Measurements from ENCODE around the gene GPSM3. TPM values are rescaled to one million over a fixed set of nuclear protein-coding genes. Genes with fewer than 3 reads are reported as not detected.
"Not testable (repeated sequence)": the region's sequence is repeated elsewhere in the genome, so short reads cannot be mapped to it uniquely, and the experiment has no call there.

GPSM3 gene
- polyA plus RNA-seq, 1 donor = 6.7 TPM

DNA sequence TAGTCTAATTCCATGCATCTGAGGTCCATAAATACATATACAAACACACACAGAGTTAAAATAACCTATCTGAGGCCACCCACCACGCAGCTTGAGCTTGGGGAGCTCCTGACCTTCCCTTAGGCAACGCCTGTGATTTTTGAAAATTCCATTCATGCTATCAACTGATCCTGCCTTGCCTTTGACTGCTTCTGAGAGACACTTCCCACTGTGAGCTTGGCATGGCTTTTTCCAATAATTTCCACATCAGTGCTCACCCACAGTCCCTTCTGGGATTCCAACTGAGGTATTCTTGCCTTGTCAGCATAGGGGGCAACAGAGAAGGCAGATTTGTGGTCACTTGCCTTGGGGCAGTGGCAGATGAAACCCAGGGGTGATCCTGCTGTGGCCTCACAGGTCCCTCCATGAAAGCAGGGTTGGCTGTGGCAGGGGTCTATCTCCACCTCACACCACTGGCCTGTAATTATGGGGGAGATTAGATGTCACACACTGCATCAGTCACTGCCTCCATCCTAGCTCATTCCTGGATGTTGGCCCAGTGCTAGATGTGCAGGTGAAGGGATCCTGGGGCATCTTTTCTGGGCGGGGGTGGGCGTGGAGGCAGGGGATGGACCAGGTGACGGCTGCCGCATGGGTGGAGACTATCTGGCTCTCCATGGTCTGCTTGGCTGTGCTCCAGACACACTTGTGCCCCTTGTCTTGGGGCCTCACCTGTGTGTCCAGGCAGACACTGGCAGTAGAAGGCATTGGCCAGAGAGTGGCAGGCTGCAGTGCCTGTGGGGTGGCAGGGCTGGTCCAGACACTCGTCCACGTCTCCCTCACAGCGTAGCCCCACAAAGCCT is 11.2 kb upstream of the GPSM3 start:
- DNase-seq (ENCODE audit: low read depth) = no peak

DNA sequence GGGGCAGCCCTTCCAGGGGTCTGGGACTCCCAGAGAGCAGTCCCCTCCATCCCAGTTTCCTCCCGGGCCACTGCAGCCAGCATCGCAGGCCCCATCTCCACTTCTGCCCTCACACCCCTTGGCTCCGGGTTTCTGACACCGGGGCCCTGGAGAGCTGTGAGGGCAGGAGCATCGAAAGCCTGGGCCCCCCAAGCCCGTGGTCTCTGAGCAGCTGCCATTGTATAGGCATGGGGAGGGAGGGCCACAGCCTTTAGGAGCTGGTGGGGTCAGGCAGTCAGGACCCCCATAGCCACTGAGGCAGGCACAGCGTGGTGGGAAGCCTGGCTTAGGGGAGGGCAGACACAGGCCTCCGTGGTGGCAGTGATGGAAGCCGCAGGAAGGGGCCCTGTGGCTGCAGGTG is 9.7 kb upstream of the GPSM3 start:
- no peak for DNase-seq (ENCODE audit: low read depth)

GRCh38 chr6:32200711-32201475 is 8.4 kb upstream of the GPSM3 start:
- DNase-seq (ENCODE audit: low read depth) = no peak

- DNase-seq (ENCODE audit: low read depth) = no peak
These were observed 6.4 kb upstream of the GPSM3 start for GRCh38 chr6:32198866-32199265.

DNA sequence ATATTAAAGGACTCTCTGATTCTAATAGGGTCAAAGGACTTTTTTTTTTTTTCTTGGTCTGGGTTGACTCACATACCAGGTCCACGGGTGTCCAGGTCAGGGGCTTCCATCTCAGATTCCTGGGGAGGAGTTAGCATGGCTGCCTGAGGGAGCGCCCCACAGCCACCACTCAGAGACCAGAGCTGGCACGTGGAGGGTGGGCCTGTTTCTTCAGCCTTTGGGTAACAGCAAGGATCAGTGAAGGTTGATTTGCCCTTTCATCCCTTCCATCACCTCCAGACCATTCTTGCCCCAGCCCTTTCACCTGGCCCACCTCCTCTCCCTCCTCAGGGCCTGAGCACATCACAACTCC is 5.9 kb upstream of the GPSM3 start:
- no peak for DNase-seq (ENCODE audit: low read depth)

DNA sequence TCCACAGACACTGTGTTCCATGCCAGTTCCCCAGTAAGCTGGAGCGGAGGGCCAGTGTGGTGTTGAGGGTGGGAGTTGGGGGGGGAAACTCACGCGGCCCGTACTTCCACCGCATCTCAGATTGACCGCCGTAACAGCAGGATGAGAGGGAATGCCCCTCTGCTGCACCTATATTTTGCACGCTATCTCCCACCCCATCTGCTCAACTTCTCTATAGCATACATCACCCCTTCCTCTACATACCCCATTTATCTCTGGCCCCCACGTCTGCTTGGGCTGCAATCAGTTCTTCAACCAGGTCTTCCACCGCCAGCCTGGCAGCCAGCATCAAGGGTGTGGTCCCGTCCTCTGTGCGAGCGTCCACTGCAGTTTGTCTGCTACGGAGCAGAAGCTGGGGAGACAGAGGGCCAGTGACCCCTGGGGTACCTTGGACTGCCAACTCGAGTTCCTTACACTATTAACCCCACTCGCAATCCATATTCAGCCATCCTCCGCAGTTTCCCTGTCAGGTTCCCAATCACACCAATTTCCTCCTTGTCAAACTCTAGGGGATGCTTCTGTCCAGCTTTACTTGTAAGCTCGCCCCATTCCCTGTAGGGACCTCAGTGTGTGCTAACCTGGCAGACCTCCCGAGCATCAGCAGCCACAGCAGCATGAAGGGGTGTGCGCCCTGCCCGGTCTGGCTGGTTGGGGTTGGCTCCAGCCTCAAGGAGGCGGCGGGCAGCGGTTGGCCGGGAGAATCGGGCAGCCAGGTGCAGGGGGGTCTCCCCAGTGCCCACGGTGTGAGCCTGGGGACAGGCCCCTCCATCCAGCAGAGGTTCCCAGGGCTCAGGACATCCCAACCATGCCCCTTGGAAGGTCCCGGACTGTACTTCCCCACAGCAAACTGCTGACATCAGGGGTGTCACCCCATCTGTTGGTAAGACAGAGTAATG is 4.5 kb upstream of the GPSM3 start:
- DNase-seq (ENCODE audit: low read depth) = no peak

DNA sequence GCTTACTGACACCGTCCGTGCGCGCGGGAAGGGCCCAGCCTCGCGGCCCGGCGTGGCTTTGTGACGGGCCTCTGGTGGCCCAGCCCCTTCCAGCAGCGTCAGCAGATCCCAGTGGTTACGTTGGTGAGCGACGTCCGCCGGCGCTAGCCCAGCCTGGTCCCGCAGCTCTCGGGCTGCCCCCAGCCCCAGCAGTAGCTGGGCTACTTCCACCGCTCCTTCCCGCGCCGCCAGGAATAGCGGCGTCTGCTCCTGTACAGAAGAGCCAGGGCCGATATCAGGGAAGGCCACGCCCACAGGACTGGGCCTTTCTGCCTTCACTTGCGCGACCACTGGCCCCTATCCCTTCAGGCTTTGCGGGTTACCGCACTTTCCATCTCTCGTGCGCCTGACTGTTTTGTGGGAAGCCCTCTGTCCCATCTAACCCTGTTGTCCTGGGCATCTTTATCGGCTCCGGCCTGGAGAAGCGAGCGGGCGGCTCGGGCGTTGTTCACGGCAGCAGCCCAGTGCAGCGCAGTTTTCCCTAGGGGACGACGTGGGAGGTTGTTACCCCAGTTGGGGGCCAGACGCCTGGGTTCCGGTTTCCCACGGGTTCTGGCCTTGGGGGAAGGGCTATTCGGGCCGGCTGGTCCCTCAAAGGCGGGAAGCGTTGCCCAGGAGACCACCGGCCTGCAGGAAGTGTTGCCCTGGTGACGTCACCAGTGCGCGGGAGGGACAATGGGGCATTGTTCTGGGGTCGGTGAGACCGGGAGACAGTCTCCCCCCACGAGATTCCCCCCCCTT is 3.6 kb upstream of the GPSM3 start:
- no peak for DNase-seq (ENCODE audit: low read depth)

DNA sequence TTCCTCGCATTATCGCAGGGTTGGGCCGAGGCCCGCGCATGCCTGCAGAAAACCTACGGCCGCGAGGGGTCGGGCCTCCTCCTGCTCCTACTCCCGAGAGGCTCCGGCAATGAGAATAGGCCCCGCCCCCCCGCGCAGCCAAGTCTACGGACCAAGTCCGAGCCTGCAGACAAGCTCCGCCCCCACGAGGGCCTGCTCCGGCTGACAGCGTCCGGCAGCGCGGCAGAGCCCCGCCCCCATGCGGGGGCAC is 3.1 kb upstream of the GPSM3 start:
- DNase-seq (ENCODE audit: low read depth) = peak; percentile 98

DNA sequence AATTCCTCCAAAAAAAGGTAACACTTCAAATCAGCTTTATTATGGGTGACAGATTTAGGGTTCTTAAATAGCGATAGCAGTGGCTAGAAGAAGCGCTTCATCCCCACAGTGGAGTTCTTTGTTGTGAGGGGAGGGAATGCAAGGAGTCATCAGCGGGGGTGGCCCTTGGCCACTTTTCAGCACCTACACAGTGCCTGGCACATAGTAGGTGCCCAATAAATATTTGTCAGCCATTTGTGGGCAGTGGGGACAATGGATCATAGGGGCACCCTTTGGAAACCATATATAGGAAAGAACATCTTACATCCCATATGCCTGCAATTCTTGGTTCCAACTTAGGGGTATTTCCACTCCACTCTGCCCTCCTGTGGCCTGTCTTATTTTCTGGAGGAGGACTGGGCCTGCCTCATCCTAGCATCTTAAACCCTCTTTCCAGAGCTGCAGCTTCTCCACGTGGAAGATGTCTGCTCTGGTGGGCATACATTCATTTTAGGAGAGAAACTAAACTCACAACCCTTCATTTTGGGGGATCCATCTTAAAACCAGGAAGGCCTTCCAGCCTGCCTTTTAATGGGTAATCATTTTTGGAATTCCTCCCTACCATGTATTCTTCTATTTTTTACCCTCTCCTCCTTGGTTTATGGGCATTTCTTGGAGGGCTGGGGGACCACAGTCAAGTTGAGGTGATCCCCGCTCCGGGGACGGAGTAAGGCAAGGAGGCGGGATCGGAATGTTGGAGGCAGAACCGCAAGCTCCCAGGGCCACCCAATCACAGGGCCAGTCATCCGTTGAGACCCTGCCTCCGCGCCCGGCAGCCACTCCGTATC is 2.6 kb upstream of the GPSM3 start:
- no peak for DNase-seq (ENCODE audit: low read depth)

GRCh38 chr6:32194388-32194787 is 1.9 kb upstream of the GPSM3 start:
- DNase-seq (ENCODE audit: low read depth) = no peak

DNA sequence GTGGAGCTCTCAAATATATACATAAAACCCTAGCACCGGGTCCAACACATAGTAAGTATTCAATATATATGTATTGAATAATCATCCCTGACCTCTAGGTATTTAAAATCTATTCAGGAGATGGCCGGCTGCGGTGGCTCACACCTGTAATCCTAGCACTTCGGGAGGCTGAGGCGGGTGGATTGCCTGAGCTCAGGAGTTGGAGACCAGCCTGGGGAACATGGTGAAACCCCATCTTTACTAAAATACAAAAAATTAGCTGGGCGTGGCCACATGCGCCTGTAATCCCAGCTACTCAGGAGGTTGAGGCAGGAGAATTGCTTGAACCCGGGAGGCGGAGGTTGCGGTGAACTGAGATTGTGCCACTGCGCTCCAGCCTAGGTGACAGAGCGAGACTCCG is 653 bp upstream of the GPSM3 start:
- DNase-seq (ENCODE audit: low read depth) = not testable (repeated sequence)

DNA sequence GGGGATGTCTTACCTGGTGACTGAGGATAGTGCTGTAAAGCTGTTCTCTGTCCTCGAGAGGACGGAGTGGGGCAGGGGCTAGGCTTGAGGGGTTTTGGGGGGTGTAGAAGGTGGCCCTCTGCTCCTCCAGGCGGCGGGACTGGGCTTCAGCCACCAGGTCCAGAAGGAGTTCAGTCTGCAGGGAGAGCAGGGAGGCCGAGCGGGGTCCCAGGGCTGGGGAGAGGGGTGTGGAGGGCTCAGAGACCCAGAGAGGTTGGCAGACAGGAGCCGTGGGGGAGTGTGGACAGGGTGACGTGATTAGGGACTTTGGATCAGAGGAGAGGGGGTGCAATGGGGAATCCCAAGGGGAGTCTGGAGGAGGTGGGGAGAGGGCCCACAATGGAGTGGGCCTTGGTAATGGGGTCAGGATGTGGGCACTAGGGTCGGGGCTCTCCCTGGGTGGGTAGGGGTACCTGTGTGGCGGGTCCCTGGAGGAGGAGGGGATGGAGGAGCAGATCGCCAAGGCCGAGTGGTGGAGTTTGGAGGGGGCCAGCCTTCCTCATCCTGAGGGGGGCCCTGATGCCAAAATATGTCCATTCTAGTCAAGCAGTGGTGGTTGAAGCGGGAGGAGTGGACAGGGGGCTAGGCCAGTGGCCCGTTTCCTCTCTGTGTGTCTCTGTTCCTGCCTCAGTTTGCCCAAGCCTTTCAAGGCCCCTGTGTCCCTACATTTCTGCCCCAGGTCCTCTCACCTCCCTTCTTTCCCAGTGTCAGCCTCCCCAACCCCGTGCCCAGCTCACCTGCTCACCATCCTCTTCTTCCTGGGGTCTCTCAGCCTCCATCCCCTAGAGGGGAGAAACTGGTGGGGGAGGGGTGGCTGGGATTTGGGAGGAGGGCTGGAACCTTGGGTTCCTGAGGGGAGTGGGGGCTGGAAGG is 491 bp downstream of the GPSM3 start:
- no peak for DNase-seq (ENCODE audit: low read depth)

GRCh38 chr6:32190911-32191677 is 1.3 kb downstream of the GPSM3 start:
- no peak for DNase-seq (ENCODE audit: low read depth)

- DNase-seq (ENCODE audit: low read depth) = peak; percentile 87
These were observed 2.2 kb downstream of the GPSM3 start, which contains the start of gene PBX2 for GRCh38 chr6:32190054-32190851. PBX2 (minus strand) TSS chr6:32190202; CDS start chr6:32189915, 287 bp downstream.

DNA sequence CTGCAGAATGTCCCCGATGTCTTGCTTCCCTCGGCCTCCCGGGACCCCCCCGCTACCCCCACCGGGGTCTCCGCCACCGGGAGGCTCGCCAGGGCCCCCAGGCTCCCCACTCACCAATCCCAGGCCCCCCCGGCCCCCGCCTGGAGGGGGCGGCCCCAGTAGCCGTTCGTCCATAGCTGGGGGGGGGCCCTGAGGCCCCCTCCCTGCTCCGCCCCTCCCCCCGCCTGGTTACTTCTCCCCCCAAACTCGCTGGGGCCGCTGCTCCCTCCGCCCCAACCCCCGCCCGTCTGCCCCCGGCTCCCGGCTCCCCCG is 2.7 kb downstream of the GPSM3 start:
- no peak for DNase-seq (ENCODE audit: low read depth)

DNA sequence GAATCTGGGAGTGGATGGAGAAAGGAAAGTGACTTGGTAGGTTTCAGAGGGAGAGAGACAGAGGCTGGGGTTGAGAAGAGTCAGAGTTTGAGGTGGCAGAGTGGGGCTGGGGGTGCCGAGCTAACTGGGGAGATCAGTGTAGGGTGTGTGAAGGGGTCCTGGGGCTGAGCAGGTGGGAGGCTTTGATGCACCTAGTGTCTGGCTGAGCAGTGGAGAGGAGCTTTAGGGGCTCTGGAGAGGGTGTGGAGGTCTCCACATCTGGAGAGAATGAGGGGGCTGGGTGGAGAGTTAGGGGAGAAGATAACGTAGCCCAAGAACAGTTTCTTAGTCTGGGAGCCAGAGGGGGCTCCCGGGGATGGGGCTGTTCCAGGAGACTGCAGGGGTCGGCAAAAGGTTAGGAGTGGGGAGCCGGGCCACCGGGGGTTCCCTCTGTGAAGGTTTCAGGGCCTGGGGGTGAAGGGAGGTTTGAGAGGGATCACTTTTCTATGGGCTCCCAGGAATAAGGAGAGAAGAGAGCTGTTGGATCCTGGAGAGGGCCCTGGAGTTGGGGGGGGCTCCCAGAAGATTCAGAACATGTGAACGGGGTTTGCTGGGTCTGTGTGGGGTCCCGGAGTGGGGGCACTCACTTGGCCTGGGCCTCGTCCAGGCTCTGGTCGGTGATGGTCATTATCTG is 3.2 kb downstream of the GPSM3 start:
- DNase-seq (ENCODE audit: low read depth) = no peak

- DNase-seq (ENCODE audit: low read depth) = no peak
These were observed 3.9 kb downstream of the GPSM3 start for GRCh38 chr6:32188381-32189068.
